GM23338 (cell line): Measurements from ENCODE around the gene DCAF11. TPM values are rescaled to one million over a fixed set of nuclear protein-coding genes. Genes with fewer than 3 reads are reported as not detected.

Experiments used
- ATAC-seq: fragments of 200-7000 bp; cut with Tn5 transposase; 3 replicates; pipeline ENCODE4 v1.9.1; 2020
- DNase-seq: peaks from one replicate; pipeline ENCODE4 v3.0.0-alpha.2; 2015; ENCODE audit warnings: low spot score
- H2AFZ ChIP-seq: fragments of 200-600 bp; sonication (generic); 2 replicates; pipeline ENCODE4 v1.8.0; 2016; ENCODE audit warnings: antibody characterized with exemption, mild to moderate bottlenecking, moderate library complexity
- H3F3A ChIP-seq: fragments of 200-600 bp; sonication (generic); replicated peaks from 2 replicates; pipeline ENCODE4 v1.8.0; 2017; ENCODE audit warnings: antibody characterized with exemption, mixed run types, low read depth
- H3K27ac ChIP-seq: fragments of 200-600 bp; sonication (generic); 2 replicates; pipeline ENCODE4 v1.6.1; 2016; ENCODE audit warnings: low read depth
- H3K27me3 ChIP-seq: fragments of 200-600 bp; sonication (generic); 2 replicates; pipeline ENCODE4 v1.8.0; 2016; ENCODE audit warnings: mild to moderate bottlenecking, mixed run types, moderate library complexity; ENCODE audit not compliant: insufficient read depth
- H3K36me3 ChIP-seq: fragments of 200-600 bp; sonication (generic); 2 replicates; pipeline ENCODE4 v1.8.0; 2016; ENCODE audit warnings: mild to moderate bottlenecking; ENCODE audit not compliant: insufficient read depth
- H3K4me1 ChIP-seq: fragments of 200-600 bp; sonication (generic); 2 replicates; pipeline ENCODE4 v1.8.0; 2016; ENCODE audit warnings: mild to moderate bottlenecking, moderate library complexity; ENCODE audit not compliant: insufficient read depth
- H3K4me2 ChIP-seq: fragments of 200-600 bp; sonication (generic); 2 replicates; pipeline ENCODE4 v1.7.1; 2017; ENCODE audit warnings: mixed run types
- H3K4me3 ChIP-seq: fragments of 200-600 bp; sonication (generic); 2 replicates; pipeline ENCODE4 v1.6.1; 2016; ENCODE audit warnings: mixed run types
- H3K79me2 ChIP-seq: fragments of 200-600 bp; sonication (generic); replicated peaks from 2 replicates; pipeline ENCODE4 v1.8.0; 2017; ENCODE audit warnings: mild to moderate bottlenecking; ENCODE audit not compliant: insufficient read depth
- H3K9me2 ChIP-seq: fragments of 200-600 bp; sonication (generic); 2 replicates; pipeline ENCODE4 v1.8.0; 2017; ENCODE audit not compliant: insufficient read depth
- H4K20me1 ChIP-seq: fragments of 200-600 bp; sonication (generic); replicated peaks from 2 replicates; pipeline ENCODE4 v1.8.0; 2017; ENCODE audit warnings: mild to moderate bottlenecking; ENCODE audit not compliant: insufficient read depth
- H3K27ac Mint-ChIP-seq: 2 replicates; pipeline ENCODE4 v1.8.0; 2020; ENCODE audit warnings: inconsistent platforms, mild to moderate bottlenecking, moderate library complexity, mixed read lengths
- H3K27me3 Mint-ChIP-seq: 3 replicates; pipeline ENCODE4 v1.8.0; 2022; ENCODE audit warnings: low read depth, mild to moderate bottlenecking, moderate library complexity, mixed read lengths, inconsistent platforms; ENCODE audit not compliant: insufficient read depth, poor library complexity
- H3K36me3 Mint-ChIP-seq: 3 replicates; pipeline ENCODE4 v1.8.0; 2021; ENCODE audit warnings: low read depth, mild to moderate bottlenecking, inconsistent platforms, moderate library complexity, mixed read lengths
- H3K4me1 Mint-ChIP-seq: 3 replicates; pipeline ENCODE4 v1.8.0; 2020; ENCODE audit warnings: mild to moderate bottlenecking, inconsistent platforms, mixed read lengths
- H3K4me3 Mint-ChIP-seq: 3 replicates; pipeline ENCODE4 v1.8.0; 2021; ENCODE audit warnings: moderate library complexity, mild to moderate bottlenecking, inconsistent platforms, mixed read lengths
- H3K9me3 Mint-ChIP-seq: 3 replicates; pipeline ENCODE4 v1.8.0; 2020; ENCODE audit warnings: moderate library complexity, mild to moderate bottlenecking, inconsistent platforms, mixed read lengths
- CREB1 ChIP-seq: fragments of 250-450 bp; sonication (Bioruptor Pico); IDR thresholded peaks from 2 replicates; pipeline ENCODE4 v1.5.0; 2020; ENCODE audit warnings: low read depth, mild to moderate bottlenecking, moderate library complexity
- CTCF ChIP-seq, 2 experiments: fragments of 200-600 bp in 1 of 2; sonication (generic) in 1 of 2; conservative IDR thresholded peaks; 2 replicates each; pipeline versions ENCODE4 v1.5.1 to v1.6.1; 2016 to 2017; ENCODE audit warnings: antibody characterized with exemption in 2 of 2, low read depth in 2 of 2, mild to moderate bottlenecking in 2 of 2, moderate library complexity in 1 of 2
- EZH2 ChIP-seq: fragments of 200-600 bp; sonication (generic); IDR thresholded peaks from one replicate; pipeline ENCODE4 v1.8.0; 2017; ENCODE audit warnings: antibody characterized with exemption, mild to moderate bottlenecking, low read depth; ENCODE audit not compliant: unreplicated experiment
- EZH2phosphoT487 ChIP-seq: fragments of 200-600 bp; sonication (generic); IDR thresholded peaks from one replicate; pipeline ENCODE4 v1.8.1; 2018; ENCODE audit warnings: antibody characterized with exemption; ENCODE audit not compliant: unreplicated experiment
- JUNB ChIP-seq: IDR thresholded peaks from one replicate; pipeline ENCODE4 v1.6.1; 2016; ENCODE audit warnings: antibody characterized with exemption; ENCODE audit not compliant: unreplicated experiment
- NANOG ChIP-seq: IDR thresholded peaks from 2 replicates; pipeline ENCODE4 v1.6.1; 2016; ENCODE audit warnings: antibody characterized with exemption, borderline replicate concordance
- POLR2AphosphoS5 ChIP-seq: IDR thresholded peaks from 2 replicates; pipeline ENCODE4 v1.6.1; 2016; ENCODE audit warnings: antibody characterized with exemption, low read depth
- STAT1 ChIP-seq: IDR thresholded peaks from one replicate; pipeline ENCODE4 v1.6.1; 2016; ENCODE audit warnings: antibody characterized with exemption; ENCODE audit not compliant: unreplicated experiment
- ZNF114 ChIP-seq: fragments of 250-450 bp; sonication (Bioruptor Pico); IDR thresholded peaks from 2 replicates; pipeline ENCODE4 v1.5.0; 2020; ENCODE audit warnings: mild to moderate bottlenecking, moderate library complexity
- ZNF331 ChIP-seq: fragments of 250-450 bp; sonication (Bioruptor Pico); IDR thresholded peaks from 2 replicates; pipeline ENCODE4 v1.5.0; 2020; ENCODE audit warnings: low read depth, mild to moderate bottlenecking, moderate library complexity
- ZNF462 ChIP-seq: fragments of 250-450 bp; sonication (Bioruptor Pico); IDR thresholded peaks from 2 replicates; pipeline ENCODE4 v1.5.0; 2020; ENCODE audit warnings: mild to moderate bottlenecking, moderate library complexity
- polyA plus RNA-seq: library from polyadenylated mRNA; unstranded; fragments of >200 nt; fragmentation: Nextera tagmentation; extraction: Ambion mirVana; gene quantifications from 2 replicates; pipeline ENCODE4 v1.2.1, GENCODE V29; 2016
- total RNA-seq: library from RNA; depleted of rRNA; stranded (reverse); fragments of >200 nt; shearing (Covaris generic); gene quantifications from 2 replicates; pipeline ENCODE4 v1.2.3, GENCODE V29; 2014
- TF ChIP-seq, protein P1 (sequence below): IDR thresholded peaks from 2 replicates; pipeline ENCODE4 v1.6.1; 2016; ENCODE audit warnings: antibody characterized with exemption
- TF ChIP-seq, protein P2 (sequence below): IDR thresholded peaks from one replicate; pipeline ENCODE4 v1.6.1; 2018; ENCODE audit warnings: antibody characterized with exemption; ENCODE audit not compliant: unreplicated experiment

DCAF11 gene
- total and polyA plus RNA-seq, 2 experiments from 2014 or later, result 18.6 to 93.2 TPM

- peaks cover 28% of the 10 kb centered on the region for H3K27me3 Mint-ChIP-seq
Observed at GRCh38 chr14:24077086-24077485, 37.5 kb upstream of the DCAF11 start.

More at GRCh38 chr14:24077086-24077485, 37.5 kb upstream of the DCAF11 start:
- H3K4me3 ChIP-seq, result no peak overlapping the region
- peaks cover 15% of the 10 kb centered on the region; the same call in 1 of the 2 replicates for H3F3A ChIP-seq
- ATAC-seq, result no peak
- H2AFZ ChIP-seq, result no peak overlapping the region
- no peaks in the 10 kb centered on the region for H3K36me3 ChIP-seq
- H3K79me2 ChIP-seq, result no peaks in the 10 kb centered on the region
- no peaks in the 10 kb centered on the region for H3K27me3 ChIP-seq
- Mint-ChIP-seq H3K4me1 (peaks cover 41% of the 10 kb centered on the region), H3K4me3 (no peak overlapping the region), H3K9me3 (no peaks in the 10 kb centered on the region), H3K36me3 (no peaks in the 10 kb centered on the region; the same call in 2 of the 3 replicates), H3K27ac (no peak overlapping the region; the same call in 1 of the 2 replicates)
- no peak overlapping the region for H3K4me2 ChIP-seq
- DNase-seq, result no peak
- no peaks in the 10 kb centered on the region for H4K20me1 ChIP-seq
- H3K27ac ChIP-seq, result no peak overlapping the region
- TF ChIP-seq EZH2 (no peak), ZNF114 (CRISPR knock-in tag) (no peak), STAT1 (no peak), ZNF331 (no peak), EZH2phosphoT487 (no peak), NANOG (no peak), ZNF462 (CRISPR knock-in tag) (no peak), POLR2AphosphoS5 (no peak), JUNB (no peak), CTCF (conservative IDR thresholded peaks at IDR 0.05; ENCODE audit: low read depth in 2 of 2) (no peak), CREB1 (CRISPR knock-in tag) (no peak)
- TF ChIP-seq, protein P1, sequence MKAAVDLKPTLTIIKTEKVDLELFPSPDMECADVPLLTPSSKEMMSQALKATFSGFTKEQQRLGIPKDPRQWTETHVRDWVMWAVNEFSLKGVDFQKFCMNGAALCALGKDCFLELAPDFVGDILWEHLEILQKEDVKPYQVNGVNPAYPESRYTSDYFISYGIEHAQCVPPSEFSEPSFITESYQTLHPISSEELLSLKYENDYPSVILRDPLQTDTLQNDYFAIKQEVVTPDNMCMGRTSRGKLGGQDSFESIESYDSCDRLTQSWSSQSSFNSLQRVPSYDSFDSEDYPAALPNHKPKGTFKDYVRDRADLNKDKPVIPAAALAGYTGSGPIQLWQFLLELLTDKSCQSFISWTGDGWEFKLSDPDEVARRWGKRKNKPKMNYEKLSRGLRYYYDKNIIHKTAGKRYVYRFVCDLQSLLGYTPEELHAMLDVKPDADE, result no peak
- TF ChIP-seq, protein P2, sequence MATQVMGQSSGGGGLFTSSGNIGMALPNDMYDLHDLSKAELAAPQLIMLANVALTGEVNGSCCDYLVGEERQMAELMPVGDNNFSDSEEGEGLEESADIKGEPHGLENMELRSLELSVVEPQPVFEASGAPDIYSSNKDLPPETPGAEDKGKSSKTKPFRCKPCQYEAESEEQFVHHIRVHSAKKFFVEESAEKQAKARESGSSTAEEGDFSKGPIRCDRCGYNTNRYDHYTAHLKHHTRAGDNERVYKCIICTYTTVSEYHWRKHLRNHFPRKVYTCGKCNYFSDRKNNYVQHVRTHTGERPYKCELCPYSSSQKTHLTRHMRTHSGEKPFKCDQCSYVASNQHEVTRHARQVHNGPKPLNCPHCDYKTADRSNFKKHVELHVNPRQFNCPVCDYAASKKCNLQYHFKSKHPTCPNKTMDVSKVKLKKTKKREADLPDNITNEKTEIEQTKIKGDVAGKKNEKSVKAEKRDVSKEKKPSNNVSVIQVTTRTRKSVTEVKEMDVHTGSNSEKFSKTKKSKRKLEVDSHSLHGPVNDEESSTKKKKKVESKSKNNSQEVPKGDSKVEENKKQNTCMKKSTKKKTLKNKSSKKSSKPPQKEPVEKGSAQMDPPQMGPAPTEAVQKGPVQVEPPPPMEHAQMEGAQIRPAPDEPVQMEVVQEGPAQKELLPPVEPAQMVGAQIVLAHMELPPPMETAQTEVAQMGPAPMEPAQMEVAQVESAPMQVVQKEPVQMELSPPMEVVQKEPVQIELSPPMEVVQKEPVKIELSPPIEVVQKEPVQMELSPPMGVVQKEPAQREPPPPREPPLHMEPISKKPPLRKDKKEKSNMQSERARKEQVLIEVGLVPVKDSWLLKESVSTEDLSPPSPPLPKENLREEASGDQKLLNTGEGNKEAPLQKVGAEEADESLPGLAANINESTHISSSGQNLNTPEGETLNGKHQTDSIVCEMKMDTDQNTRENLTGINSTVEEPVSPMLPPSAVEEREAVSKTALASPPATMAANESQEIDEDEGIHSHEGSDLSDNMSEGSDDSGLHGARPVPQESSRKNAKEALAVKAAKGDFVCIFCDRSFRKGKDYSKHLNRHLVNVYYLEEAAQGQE, result no peak
- no peaks in the 10 kb centered on the region for H3K9me2 ChIP-seq
- H3K4me1 ChIP-seq, result peaks cover 18% of the 10 kb centered on the region
